Left colon (tissue), 2 donors: Measurements from ENCODE around the gene FCGR3B. TPM values are rescaled to one million over a fixed set of nuclear protein-coding genes. Genes with fewer than 3 reads are reported as not detected.
"Not testable (repeated sequence)": the region's sequence is repeated elsewhere in the genome, so short reads cannot be mapped to it uniquely, and the experiment has no call there.

ENCODE experiments used
- ATAC-seq: fragments of 200-7000 bp; cut with Tn5 transposase; one replicate; pipeline ENCODE4 v1.9.1; 2020; ENCODE audit warnings: mild to moderate bottlenecking, moderate library complexity
- DNase-seq, 2 donors: peaks; one replicate each; pipeline ENCODE4 v3.0.0-alpha.2; 2020
- intact Hi-C, 2 donors: fragments of 100-400 bp; cut with DNase I in 1 of 2; cut with micrococcal nuclease in 1 of 2; formaldehyde crosslinking; loops; one replicate each; pipeline versions ENCODE4 v1.11.2 to v1.14.0; 2022; cut with DNase I, micrococcal nuclease
- long read RNA-seq: library from polyadenylated mRNA; unstranded; transcript quantifications from one replicate; pipeline ENCODE4 v2.0.0, GENCODE V29; 2021
- total RNA-seq, 2 donors: library from RNA; stranded (reverse); fragmentation: NEBNext Ultra II Directional; extraction: Animal tissue kit (Norgen Biotek cat#: 25700); gene quantifications; one replicate each; pipeline ENCODE4 v1.2.1, GENCODE V29; 2021
- donor health status: DM: no; HTN: no; CAD: no.
- donor health status: DM: yes; HTN: yes; CAD: no.

Gene FCGR3B
- under 1 TPM; 0.50 to 0.58 TPM for total RNA-seq
- long read RNA-seq: 0 reads

DNA sequence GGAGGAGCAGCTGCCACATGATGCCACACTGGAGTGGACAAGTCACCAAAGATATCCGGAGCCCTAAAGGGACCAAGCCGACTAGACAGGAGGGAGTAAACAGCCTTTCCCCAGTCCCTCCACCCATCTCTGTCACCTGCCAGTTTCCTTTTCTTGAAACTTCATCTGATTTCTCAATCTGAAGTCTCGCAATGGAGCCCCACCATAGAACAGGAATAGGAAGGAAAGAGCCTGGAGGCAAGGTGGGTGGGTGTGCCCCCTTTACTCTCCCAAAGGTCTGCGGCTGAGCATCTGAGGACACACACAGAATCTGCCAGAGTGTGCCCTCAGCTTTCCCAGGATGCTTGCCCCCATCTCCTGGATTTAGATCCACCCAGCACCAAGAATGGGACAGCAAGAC lies at the start of gene FCGR3B:
TSS of gene FCGR3B (minus strand) at position 101 of the 400 bp plus-strand sequence. CDS start at position 19, 82 bp downstream.
- ATAC-seq (no peak), DNase-seq (no peak)
- intact Hi-C loops: no loop called here

DNA sequence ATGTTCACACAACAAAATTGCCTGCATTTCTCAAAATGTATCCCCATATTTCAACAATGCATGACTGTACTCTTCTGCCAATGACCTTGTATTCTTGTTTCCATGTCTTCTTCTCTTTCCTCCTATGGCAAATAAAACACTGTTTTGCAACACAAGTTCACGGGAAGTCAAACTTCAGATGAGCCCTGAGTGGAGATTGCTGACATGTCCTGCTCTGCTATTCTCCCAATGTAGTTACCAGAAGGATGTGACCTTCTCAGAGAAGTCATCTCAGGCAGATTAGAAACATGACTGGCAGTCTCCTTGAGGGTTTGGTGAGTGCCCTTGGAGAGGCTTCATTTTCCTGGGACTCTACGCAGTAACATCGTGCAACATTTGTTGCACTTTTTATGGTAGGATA lies 47.5 kb upstream of the FCGR3B start:
- intact Hi-C loops: no loop called here
- ATAC-seq: no peak

DNA sequence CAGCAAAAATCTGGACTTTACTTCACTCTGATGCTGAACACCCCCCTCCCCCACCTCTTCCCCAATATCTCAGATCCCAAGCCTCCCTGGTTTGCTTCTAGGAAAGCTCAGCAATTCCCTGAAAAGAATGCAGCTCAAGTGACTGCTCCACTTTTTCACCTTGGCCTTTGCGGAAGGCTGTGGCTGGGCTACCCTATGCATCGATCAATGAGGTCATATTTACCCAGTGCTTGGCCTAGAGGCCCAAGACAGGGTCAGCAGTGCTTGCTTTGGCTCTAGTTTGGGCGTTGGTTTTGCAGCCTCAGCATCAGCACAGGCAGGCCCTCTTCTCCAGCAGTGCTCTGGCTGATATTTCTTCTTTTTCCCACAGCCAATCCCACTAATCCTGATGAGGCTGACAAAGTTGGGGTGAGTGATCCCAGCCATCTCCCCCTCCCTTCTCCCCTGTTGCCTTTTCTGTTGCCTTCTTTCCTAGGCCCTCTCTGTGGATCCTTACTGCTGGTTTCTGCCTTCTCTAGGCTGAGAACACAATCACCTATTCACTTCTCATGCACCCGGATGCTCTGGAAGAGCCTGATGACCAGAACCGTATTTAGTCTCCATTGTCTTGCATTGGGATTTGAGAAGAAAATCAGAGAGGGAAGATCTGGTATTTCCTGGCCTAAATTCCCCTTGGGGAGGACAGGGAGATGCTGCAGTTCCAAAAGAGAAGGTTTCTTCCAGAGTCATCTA lies 46.1 kb upstream of the FCGR3B start:
- ATAC-seq (no peak), DNase-seq (no peak)
- intact Hi-C loops: no loop called here

More for the DNA sequence above, 47.5 kb upstream of the FCGR3B start:
- DNase-seq: no peak

DNA sequence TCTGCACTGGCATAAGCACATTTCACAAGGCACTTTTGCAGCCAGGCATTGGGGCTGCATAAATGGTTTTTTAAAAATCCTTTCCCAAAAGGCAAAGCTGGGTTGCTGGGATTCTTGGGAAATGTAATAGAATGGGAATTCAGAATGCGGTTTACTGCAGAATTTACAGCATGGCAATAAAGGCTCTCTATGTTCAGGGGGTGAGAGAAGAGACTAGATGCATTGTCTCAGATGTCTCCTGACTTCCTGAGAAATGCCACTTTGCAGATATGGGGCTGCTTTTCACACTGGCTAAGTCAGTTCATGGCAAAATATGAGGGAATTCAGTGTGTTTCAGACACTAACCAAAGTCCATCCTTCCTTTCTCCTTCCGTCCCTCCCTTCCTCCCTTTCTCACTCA lies 45.5 kb upstream of the FCGR3B start:
- ATAC-seq: no peak
- intact Hi-C loops: no loop called here
- DNase-seq: no peak

DNA sequence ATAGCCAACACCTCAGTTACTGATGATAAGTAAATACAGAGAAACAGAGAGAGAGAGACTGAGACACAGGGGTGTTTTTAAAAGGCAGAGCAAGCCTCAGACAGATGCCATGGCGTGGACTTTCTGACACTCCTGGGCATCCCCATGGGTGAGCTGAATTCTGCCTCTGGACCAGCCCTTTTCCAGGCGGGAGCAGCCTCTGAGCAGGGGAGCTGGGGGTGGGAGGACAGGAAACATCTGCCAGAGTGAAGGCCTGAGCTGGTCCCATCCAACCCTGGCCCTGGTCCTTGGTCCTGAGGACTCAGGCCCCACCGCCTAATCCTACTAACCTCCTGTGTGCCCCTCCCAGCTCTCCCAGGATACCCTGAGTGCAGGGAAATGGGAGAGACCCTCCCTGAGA lies 43.9 kb upstream of the FCGR3B start:
- intact Hi-C loops, ATAC-seq: not testable (repeated sequence)

DNA sequence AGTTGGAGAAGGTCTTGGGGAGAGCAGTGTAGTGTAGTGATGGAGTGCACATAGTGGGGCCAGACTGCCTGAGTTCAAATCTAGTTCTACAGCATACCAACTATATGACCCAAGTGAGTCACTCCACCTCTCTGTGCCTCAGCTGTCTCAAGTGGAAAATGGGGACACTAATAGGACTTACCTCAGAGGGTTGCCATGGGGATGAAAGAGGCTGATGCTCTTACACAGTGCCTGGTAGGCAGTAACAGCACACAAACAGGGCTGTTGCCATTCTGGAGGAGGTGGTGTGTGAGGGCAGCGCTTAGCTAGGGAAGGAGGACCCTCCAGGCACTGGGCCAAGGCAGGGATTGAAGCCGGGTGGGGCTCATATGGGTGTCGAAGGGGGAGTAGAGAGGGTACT lies 43.5 kb upstream of the FCGR3B start:
- ATAC-seq, intact Hi-C loops, DNase-seq: not testable (repeated sequence)

More for the DNA sequence above, 43.9 kb upstream of the FCGR3B start:
- not testable (repeated sequence) for DNase-seq

DNA sequence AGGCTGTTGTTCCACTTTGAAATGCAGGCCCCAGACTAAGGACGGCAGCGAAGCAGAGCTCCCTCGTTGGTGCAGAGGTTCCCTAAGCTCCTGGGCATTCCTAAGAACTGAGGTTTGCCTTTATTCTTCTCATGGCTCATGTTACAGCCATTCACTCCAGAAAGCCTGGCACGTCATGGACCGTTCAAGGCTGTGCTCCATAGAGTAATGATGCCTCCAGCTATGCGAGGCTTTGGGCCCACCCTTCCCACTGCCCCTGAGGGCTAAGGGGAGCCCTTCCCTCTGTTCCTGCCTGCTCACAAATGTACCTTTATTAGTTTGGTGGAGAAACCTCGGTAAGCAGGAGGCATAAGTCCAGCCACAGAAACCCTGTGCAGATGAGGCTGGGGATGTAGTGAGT lies 42.5 kb upstream of the FCGR3B start:
- intact Hi-C loops, ATAC-seq: not testable (repeated sequence)

DNA sequence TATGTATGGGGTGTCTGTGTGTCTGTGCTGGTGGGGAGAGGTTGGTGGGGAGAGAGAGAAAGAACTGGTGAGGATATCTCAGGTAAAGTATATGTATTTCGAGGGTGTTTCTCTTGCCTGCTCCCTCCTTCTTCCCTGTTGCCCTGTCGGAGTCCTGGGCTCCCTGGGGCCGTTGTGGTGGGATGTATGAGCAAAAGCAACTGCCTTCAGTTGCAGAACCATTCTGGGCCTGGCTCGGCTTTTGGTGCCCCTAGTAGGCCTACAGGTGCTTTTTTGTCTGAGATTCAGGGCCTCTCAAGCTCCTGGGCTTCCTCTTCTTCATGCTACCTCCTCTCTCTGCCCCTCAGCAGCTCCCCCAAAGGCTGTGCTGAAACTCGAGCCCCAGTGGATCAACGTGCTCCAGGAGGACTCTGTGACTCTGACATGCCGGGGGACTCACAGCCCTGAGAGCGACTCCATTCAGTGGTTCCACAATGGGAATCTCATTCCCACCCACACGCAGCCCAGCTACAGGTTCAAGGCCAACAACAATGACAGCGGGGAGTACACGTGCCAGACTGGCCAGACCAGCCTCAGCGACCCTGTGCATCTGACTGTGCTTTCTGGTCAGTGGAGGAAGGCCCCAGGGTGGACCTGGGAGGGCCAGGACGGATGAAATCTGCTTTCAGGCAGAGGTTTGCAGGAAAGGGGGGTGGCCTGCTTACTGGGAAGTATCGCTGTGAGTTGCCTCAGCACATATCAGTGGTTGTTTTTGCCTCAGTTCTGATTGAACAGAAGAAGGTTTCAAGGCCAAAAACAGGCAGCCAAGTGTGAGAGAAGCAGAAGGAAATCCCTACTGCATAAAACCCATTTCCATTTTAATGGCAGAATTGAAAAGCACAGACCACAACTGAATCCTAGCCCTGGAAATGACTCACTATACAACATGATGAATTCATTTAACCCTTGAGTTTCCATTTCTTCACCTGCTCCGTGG lies 40.4 kb upstream of the FCGR3B start:
- ATAC-seq, intact Hi-C loops, DNase-seq: not testable (repeated sequence)

More for the DNA sequence above, 42.5 kb upstream of the FCGR3B start:
- not testable (repeated sequence) for DNase-seq

DNA sequence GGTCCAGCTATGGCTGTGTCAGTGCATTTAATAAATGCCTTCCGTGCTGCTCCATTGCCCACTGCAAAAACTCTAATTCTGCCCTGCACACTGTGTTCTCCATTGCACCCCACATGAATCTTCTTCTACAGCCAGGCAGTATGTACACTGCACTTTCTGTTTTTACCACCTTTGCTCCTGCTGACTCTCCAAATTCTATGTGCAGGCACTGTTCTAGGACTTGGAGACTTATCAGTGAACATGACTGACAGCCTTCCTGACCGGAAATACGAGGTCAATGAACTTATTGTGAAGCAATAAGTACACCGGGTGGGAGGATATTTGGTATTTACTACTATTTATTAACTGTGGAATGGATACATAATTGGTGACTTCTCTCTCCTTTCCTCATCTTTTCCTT lies 33.7 kb upstream of the FCGR3B start:
- intact Hi-C loops, DNase-seq, ATAC-seq: not testable (repeated sequence)

DNA sequence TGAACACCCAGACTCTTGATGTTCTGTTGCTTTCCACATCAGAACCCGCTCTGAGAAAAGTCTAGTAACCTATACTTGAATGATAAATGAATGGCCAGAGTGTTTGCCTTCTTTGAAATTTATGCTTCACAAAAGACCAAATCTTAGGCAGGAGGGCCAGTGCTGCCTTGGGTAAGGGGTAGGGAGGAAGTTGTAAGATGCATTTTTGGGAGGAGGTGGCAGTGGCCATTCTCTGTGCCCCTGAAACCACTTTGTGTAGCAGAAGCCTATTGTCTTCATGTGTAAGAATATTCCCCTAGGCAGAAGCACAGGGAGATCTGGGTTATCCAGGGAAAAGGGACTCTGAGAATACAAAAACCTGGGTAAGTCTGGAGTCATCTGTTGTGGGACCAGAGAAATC lies 32.6 kb upstream of the FCGR3B start:
- intact Hi-C loops, DNase-seq, ATAC-seq: not testable (repeated sequence)

DNA sequence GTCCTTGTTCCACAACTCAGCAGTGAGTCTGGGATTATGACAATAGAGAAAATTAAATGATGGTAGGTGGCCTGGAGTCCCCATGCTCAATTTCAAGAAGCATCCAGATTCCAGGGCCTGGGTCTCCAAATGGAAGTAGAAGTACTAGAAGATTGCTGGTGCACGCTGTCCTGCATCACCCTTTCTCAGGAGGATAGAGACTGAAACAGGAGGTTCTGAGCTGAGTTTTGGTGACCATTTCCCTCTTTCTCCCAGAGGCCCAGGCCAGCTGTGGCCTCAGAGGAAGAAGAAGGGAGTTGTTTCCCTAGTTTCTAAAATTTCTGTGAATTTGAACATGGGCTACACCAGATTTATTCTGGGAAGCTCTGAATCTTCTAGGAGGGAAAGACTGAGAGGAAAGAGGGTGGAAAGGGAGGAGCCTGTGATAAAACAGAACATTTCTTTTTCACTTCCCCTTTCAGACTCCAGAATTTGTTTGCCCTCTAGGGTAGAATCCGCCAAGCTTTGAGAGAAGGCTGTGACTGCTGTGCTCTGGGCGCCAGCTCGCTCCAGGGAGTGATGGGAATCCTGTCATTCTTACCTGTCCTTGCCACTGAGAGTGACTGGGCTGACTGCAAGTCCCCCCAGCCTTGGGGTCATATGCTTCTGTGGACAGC lies 31.8 kb upstream of the FCGR3B start, which contains the start of gene FCGR2B:
TSS of gene FCGR2B (plus strand) at position 460 of the 656 bp plus-strand sequence. CDS start at position 559, 99 bp downstream.
- ATAC-seq, DNase-seq, intact Hi-C loops: not testable (repeated sequence)

DNA sequence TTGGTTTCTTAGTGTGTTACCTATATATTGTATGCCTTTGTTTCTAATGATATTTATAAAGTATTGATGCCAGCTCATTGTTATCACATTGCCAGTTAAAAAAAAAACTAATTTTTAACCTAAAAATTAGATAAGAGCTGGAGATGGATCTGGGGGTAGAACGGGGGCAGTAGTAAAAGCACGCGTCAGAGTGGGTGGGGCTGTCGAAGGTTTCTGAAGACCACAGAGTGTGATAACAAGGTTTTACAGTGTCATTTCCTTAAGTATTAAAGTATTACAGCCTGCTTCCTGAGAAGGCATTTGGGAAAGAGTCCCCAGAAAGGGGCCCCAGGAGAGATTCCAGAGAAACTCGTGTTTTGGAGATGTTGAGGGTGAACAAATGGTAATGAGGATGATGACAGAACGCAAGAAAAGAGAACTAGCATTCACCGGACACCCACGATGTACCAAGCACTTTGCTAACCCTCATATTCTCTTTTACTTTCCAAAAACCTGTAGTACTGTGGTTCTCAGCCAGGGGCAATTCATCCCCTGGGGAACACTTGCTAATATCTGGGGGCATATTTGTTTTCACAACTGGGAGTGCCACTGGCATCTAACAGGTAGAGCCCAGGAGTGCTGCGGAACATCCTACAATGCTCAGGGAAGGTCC lies 30.8 kb upstream of the FCGR3B start:
- DNase-seq, ATAC-seq, intact Hi-C loops: not testable (repeated sequence)

DNA sequence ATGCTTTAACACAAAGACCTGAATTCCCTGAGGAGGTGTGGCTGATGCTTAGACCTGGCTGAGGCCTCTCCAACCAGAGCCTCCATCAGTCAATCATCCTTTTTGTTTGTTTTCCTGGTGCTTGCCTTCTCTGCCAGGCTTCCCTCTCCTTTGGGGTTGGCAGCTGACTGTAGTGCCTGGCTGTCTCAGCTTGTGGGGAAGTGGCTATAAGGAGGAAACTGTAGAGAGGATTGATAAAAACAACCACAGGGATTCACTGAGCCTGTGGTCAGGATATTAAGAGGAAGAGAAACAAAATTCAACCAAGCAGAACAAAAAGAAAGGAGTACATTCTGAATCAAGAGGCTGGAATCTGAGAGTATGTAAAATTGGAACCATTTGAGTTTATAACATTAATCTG lies 27.5 kb upstream of the FCGR3B start:
- DNase-seq, intact Hi-C loops: not testable (repeated sequence)

DNA sequence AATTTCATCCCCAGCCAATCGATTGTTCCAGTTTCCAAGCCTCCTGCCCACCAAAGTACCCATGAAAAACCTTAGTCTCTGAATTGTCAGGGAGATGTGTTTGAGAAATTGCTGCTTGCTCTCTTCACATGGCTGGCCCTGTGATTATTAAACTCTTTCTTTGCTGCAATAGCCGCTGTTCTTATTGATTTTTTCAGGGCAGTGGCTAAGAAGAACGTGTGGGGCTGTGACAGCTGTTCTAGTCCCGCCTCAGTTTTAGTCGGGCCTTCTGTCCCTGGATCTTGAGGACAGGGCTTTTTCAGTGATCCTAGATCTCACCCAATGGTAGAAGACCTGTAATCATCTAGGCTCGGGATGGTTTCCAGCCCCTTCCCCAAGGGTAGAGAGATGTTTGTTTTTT lies 23.0 kb upstream of the FCGR3B start:
- DNase-seq, ATAC-seq, intact Hi-C loops: not testable (repeated sequence)

More for the DNA sequence above, 27.5 kb upstream of the FCGR3B start:
- not testable (repeated sequence) for ATAC-seq

DNA sequence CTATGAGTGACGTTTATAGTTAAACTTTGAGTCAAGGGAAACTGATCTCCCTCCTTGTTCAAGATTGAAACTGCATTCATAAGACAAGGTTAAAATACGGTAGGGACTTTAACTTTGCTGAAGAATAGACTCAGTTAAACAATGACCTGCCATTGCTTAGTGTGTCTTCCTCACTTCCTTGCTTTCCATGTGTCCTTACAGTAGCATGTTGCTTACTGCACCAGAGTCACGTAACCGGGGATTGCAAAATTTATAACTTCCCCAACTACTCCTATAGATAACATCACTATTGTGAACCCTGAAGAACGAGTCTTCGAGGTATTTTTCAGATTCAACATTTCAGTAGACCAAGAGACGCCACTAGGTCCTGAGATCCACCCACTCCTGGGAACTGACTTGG lies 22.6 kb upstream of the FCGR3B start:
- intact Hi-C loops, DNase-seq, ATAC-seq: not testable (repeated sequence)

DNA sequence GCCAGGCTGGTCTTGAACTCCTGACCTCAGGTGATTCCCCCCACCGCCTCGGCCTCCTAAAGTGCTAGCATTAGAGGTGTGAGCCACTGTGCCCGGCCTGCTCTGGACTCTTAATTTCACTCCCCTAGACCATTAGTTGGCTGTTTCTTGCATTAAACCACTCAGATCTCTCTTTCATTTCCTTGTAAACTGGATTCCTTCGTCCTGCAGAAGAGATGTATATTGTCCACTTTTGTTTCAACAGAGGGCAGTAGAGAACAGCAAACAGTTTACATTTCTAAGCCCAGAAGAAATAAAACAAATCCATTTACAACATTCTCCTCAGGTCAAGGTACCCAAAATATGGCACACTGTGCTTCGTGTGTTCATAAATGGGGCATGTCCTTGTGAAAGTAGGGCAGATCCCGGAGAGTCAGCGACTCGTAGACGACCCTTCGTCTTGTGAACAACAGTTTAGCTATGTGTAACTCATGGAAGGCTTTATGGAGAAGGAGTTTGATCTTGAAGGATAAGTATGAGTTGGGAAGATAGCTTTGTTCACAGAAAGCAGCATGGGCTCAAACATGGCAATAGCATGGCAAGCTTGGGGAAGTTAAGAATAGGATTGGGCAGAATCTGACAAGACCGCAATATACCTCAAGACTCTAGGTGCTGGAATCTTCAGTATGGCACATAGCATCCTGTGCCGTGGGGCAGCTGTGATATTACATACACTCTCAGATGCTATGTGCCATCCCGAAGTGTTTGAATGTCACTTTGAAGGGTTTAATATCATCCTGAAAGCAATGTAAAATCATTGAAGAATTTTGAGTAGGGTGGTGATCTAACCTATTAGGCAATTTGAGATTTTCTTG lies 16.8 kb upstream of the FCGR3B start:
- peak; percentile 58 for ATAC-seq
- intact Hi-C loops: loop anchor here in 1 of 2 donors (5.0 kb wide), 1 partner anchor 90 kb away; no protein-coding TSS in a partner anchor
- not testable (repeated sequence) for DNase-seq

DNA sequence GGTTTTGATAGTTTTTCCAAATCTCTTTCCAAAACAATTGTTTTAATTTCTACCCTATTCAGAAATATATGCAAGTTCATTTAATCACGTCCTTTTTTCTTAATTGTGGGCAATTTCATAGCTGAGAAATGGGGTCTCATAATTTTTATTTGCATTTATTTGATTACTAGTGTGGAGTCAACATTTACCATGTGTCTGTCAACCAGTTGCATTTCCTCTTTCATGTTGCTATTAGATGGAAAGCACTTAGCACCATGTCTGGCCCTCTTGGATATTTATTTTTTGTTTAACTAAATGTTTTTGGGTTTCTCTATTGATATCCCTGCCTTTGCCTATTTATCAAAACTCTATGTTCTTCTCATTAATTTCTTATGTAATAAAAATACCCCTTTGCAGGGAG lies 13.9 kb upstream of the FCGR3B start:
- not testable (repeated sequence) for DNase-seq, ATAC-seq
- intact Hi-C loops: loop anchor here in 1 of 2 donors (5.0 kb wide), 1 partner anchor 92 kb away; no protein-coding TSS in a partner anchor
